Activated CD8-positive, alpha-beta T cell treated with anti-CD3 and anti-CD28 coated beads for 36 hours (primary cell): ENCODE results near the gene TARS3. TPM values are rescaled to one million over a fixed set of nuclear protein-coding genes. Genes with fewer than 3 reads are reported as not detected.
A peak's percentile ranks its signal among the peaks of the same experiment; 100 is the strongest.

Experiments used
- ATAC-seq: fragments of 200-7000 bp; cut with Tn5 transposase; one replicate; pipeline ENCODE4 v1.10.0; 2021; ENCODE audit warnings: mild to moderate bottlenecking, moderate library complexity
- CTCF ChIA-PET: fragments of 350-600 bp; sonication (Branson Sonifier 250); formaldehyde crosslinking; loops from one replicate; lab custom pipeline; 2021; ENCODE audit warnings: antibody characterized with exemption; lab: Charles Lee
- POLR2A ChIA-PET: fragments of 350-600 bp; sonication (Branson Sonifier 250); formaldehyde crosslinking; loops from one replicate; lab custom pipeline; 2021; ENCODE audit warnings: antibody characterized with exemption; lab: Charles Lee
- DNase-seq: peaks from one replicate; pipeline ENCODE4 v3.0.0-alpha.2; 2020
- H3K27ac Mint-ChIP-seq: one replicate; pipeline ENCODE4 v1.8.0; 2021; ENCODE audit warnings: mild to moderate bottlenecking, mixed read lengths
- H3K27me3 Mint-ChIP-seq: one replicate; pipeline ENCODE4 v1.8.0; 2021; ENCODE audit warnings: mixed read lengths
- H3K36me3 Mint-ChIP-seq: one replicate; pipeline ENCODE4 v1.8.0; 2021; ENCODE audit warnings: low read depth, mixed read lengths
- H3K4me1 Mint-ChIP-seq: one replicate; pipeline ENCODE4 v1.8.0; 2021; ENCODE audit warnings: low read depth, mixed read lengths
- H3K4me3 Mint-ChIP-seq: one replicate; pipeline ENCODE4 v1.8.0; 2021; ENCODE audit warnings: mild to moderate bottlenecking, moderate library complexity, mixed read lengths
- H3K9me3 Mint-ChIP-seq: one replicate; pipeline ENCODE4 v1.8.0; 2021; ENCODE audit warnings: mixed read lengths
- intact Hi-C: fragments of 100-400 bp; cut with micrococcal nuclease; formaldehyde crosslinking; loops from one replicate; pipeline ENCODE4 v1.10.0; 2022
- total RNA-seq, 2 experiments: library from RNA; stranded (reverse); gene quantifications; one replicate each; pipeline ENCODE4 v1.2.3, GENCODE V29; 2021
- TF ChIP-seq, protein P1 (sequence below): fragments of 200-600 bp; IDR thresholded peaks from one replicate; pipeline ENCODE4 v1.8.0; 2022; ENCODE audit warnings: antibody characterized with exemption, mild to moderate bottlenecking

The TARS3 gene
- total RNA-seq, 2 experiments from 2014 or later: 7.2 to 8.3 TPM

DNA sequence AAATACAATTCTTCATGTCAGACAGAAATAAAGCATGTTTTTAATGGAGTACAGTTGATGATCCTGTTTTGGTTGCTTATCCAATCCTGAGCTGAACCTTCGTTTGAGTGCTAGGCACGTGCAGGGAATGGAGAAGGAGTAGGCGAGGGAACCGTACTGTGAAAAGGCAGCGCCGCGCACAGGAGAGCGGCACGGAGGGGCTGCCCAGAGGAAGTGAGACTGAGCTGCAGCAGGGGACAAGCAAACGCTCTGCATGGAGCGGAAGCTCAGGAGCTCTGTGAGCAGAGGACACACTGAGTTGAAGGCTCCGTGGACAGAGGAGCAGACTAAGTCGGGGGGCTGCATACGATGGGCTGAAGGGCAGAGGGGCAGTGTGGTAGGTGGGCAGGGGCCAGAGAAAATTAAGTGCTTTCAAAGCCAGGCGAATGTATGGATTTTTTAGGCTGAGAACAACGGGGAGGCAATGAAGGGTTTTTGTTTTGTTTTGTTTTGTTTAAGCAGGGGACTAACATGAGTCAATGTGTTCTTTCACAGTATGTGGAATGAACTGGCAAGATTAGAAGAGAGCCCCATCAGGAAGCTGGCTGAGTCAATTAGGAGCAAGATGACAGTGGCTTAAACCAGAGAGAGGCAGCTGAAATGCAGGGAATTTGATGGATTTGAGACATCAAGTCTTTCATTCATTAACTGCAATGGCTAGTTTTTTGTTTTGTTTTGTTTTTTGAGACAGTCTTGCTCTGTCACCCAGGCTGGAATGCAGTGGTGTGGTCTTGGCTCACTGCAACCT lies 48.3 kb downstream of the TARS3 start:
- intact Hi-C loops: no loop called here
- TF ChIP-seq, protein P1, sequence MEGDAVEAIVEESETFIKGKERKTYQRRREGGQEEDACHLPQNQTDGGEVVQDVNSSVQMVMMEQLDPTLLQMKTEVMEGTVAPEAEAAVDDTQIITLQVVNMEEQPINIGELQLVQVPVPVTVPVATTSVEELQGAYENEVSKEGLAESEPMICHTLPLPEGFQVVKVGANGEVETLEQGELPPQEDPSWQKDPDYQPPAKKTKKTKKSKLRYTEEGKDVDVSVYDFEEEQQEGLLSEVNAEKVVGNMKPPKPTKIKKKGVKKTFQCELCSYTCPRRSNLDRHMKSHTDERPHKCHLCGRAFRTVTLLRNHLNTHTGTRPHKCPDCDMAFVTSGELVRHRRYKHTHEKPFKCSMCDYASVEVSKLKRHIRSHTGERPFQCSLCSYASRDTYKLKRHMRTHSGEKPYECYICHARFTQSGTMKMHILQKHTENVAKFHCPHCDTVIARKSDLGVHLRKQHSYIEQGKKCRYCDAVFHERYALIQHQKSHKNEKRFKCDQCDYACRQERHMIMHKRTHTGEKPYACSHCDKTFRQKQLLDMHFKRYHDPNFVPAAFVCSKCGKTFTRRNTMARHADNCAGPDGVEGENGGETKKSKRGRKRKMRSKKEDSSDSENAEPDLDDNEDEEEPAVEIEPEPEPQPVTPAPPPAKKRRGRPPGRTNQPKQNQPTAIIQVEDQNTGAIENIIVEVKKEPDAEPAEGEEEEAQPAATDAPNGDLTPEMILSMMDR: no peak
- Mint-ChIP-seq H3K9me3 (no peaks in the 10 kb centered on the region), H3K4me1 (peaks cover 6% of the 10 kb centered on the region), H3K27ac (peak overlapping the region; percentile 3), H3K27me3 (no peaks in the 10 kb centered on the region), H3K36me3 (peaks cover 20% of the 10 kb centered on the region), H3K4me3 (no peak overlapping the region)
- ChIA-PET CTCF (no interaction called here), POLR2A (interaction anchor here (0.7 kb wide), 1 partner anchor 14 kb away, joined by 3 read pairs; no protein-coding TSS in a partner anchor)
- DNase-seq (no peak), ATAC-seq (no peak)

DNA sequence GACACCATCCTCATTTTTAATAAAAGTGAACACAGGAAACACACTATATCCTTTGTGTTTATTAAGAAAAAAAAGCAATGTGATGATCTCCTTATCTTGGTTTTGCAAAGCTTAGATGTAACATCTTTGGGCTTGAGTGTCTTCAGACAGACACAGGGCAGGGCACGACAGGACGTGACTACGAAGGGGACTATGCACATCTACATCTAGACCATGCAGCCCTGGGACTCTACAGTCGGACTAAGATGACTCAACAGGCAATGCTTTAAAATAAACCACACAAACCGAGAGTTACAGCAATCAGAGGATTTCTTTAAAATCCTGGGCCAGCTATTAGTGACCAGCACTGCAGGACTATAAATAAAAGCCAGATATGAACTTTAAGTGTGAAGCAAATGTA lies 49.3 kb downstream of the TARS3 start:
- H3K36me3 Mint-ChIP-seq: peaks cover 29% of the 10 kb centered on the region
- H3K9me3 Mint-ChIP-seq: no peaks in the 10 kb centered on the region
- no peak overlapping the region for H3K27ac Mint-ChIP-seq
- DNase-seq: no peak
- ChIA-PET CTCF (no interaction called here), POLR2A (no interaction called here)
- intact Hi-C loops: no loop called here
- no peak for ATAC-seq
- H3K4me3 Mint-ChIP-seq: no peak overlapping the region
- TF ChIP-seq, protein P1: no peak
- no peaks in the 10 kb centered on the region for H3K27me3 Mint-ChIP-seq
- H3K4me1 Mint-ChIP-seq: peaks cover 6% of the 10 kb centered on the region

DNA sequence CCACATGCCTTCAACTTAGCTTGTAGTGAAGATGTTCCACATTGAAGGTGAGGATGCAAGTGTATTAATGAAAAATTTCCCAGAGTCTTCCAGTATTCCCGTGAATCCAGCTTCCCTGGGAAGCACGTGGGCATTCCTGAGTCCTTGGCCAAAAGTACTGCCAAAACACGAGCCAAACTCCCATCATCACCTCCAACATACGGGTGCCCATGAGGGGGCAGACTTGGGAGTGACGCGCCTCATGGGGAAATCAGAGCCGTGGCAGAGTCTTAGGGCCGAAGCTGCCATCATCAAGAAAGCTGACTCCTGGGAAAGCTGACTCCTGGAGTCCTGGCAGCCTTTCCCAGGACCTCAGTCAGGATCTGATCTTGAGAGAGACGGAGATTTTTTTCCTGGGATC lies 52.0 kb downstream of the TARS3 start:
- ChIA-PET POLR2A (no interaction called here), CTCF (interaction anchor here (0.7 to 1.6 kb wide), 3 partner anchors 19 to 352 kb away, joined by 3 read pairs; no protein-coding TSS in a partner anchor)
- TF ChIP-seq, protein P1: no peak
- Mint-ChIP-seq H3K36me3 (peaks cover 38% of the 10 kb centered on the region), H3K4me1 (peaks cover 9% of the 10 kb centered on the region), H3K27me3 (no peaks in the 10 kb centered on the region), H3K9me3 (peaks cover 3% of the 10 kb centered on the region), H3K27ac (no peak overlapping the region), H3K4me3 (no peak overlapping the region)
- DNase-seq (no peak), ATAC-seq (no peak)
- intact Hi-C loops: no loop called here

DNA sequence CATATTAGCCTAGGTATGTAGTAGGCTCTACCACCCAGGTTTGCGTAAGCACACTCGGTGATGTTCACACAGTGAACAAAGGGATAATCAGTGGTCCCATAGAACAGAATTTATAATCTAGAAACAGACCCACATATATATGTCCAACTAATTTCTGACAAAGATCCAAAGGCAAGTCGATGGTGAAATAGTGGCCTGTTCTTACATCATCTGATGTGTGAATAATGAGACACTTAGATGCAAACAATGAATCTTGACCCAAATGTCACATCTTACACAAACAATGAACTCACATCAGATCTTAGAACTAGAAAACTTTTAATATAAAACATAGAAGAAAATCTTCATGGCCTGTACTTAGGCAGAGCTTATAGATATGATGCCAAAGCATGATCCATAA lies 54.5 kb downstream of the TARS3 start:
- ATAC-seq: no peak
- Mint-ChIP-seq H3K4me3 (no peak overlapping the region), H3K36me3 (peaks cover 41% of the 10 kb centered on the region), H3K9me3 (peaks cover 6% of the 10 kb centered on the region), H3K27ac (peak overlapping the region; percentile 11), H3K4me1 (peaks cover 9% of the 10 kb centered on the region), H3K27me3 (no peaks in the 10 kb centered on the region)
- CTCF ChIA-PET: interaction anchor here (1.1 kb wide), 1 partner anchor 22 kb away, joined by 3 read pairs; no protein-coding TSS in a partner anchor
- TF ChIP-seq, protein P1: no peak
- POLR2A ChIA-PET: no interaction called here
- intact Hi-C loops: no loop called here
- DNase-seq: no peak

DNA sequence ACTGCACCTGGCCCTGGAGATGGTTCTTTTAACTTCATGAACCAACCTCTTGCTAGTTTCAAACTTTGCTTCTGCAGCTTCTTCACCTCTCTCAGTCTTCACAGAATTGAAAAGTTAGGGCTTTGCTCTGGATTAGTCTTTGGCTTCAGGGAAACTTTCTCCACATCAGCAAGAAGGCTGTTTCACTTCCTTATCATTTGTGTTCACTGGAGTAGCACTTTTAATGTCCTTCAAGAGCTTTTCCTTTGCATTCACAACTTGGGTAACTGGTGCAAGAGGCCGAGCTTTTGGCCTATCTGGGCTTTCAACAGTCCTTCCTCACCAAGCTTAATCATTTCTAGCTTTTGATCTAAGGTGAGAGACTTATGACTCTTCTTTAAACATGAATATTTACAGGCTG lies 56.4 kb downstream of the TARS3 start:
- ChIA-PET CTCF (interaction anchor here (1.1 kb wide), 2 partner anchors 10 to 13 kb away, joined by 4 read pairs; no protein-coding TSS in a partner anchor), POLR2A (no interaction called here)
- H3K4me1 Mint-ChIP-seq: peaks cover 9% of the 10 kb centered on the region
- H3K36me3 Mint-ChIP-seq: peaks cover 29% of the 10 kb centered on the region
- H3K4me3 Mint-ChIP-seq: no peak overlapping the region
- DNase-seq: no peak
- no peak for ATAC-seq
- no peaks in the 10 kb centered on the region for H3K27me3 Mint-ChIP-seq
- H3K27ac Mint-ChIP-seq: no peak overlapping the region
- TF ChIP-seq, protein P1: no peak
- intact Hi-C loops: no loop called here
- H3K9me3 Mint-ChIP-seq: peaks cover 6% of the 10 kb centered on the region
